Stimulated activated CD8-positive, alpha-beta memory T cell treated with anti-CD3 and anti-CD28 coated beads, Interleukin-4, amount 100 ng/mL, for 1 hour (primary cell): ENCODE data around the gene CYP46A1.

Source experiments
- DNase-seq, 2 donors: peaks; one replicate each; pipeline ENCODE4 v3.0.0-alpha.2; 2020; ENCODE audit warnings: low read depth in 2 of 2, low spot score in 1 of 2

CYP46A1 gene

DNA sequence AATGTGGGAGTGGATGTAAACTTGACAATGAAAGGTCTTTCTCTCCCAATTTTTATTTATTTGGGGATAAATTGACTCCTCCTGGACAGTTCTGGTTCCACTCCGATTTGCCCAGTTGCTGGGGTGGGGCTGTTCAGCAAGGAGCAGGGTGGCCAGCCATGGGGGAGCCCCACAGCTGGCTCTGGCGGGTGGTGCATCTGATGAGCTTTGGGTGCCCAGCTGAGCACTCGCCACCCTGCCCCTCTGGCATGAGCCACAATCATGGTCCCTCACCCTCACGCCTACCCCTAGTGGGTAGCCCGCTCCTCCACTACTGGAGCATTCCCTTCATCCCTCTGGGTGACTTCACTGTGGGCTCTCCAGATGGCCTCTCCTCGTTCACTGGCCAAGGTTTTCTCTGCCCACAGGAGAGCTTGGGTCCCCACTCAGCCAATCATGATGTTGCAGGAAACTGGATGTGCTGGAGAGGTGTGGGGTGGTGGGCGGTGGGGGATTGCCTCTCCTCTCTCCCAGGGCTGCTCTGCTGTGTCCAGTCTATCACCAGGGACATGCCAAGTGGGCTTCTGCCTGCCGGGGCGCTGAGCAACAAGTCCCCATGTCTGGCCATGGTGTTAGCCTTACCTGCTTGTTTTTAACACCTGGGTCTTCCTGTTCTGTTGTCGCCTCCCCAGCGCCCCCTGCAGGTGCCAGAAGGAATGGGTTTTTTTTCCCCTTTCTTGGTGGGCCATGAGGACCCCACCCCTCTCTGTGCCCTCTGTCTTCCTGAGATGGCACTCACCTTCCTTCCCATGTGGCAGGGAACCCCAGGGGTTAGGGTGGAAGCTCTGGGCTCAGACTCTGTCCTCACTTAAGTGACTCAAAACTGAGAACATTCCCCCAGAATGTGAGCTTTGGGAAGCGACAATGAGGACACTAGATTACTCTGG lies 3.4 kb downstream of the CYP46A1 start:
- no peak for DNase-seq

GRCh38 chr14:99688210-99688581 lies 4.1 kb downstream of the CYP46A1 start:
- DNase-seq = no peak

DNA sequence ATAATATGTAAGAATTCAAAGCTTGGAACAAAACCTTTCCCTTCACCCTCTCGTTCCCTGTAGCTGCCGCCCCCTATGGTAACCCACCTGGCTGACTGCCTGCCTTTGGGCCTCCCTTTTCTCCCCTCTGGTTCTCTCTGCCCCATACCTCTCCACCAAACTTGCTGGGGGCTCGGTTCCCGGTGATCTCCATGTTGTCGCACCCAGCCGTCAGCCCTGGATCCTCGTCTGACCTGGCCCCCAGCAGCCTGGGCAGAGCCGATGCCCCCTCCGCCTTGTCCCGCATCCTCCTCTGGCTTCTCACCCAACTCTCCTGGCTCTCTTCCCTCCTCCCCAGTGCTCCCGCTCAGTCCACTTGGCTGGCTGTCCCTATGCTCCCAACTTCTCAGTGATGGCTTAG lies 4.5 kb downstream of the CYP46A1 start:
- DNase-seq = no peak

DNA sequence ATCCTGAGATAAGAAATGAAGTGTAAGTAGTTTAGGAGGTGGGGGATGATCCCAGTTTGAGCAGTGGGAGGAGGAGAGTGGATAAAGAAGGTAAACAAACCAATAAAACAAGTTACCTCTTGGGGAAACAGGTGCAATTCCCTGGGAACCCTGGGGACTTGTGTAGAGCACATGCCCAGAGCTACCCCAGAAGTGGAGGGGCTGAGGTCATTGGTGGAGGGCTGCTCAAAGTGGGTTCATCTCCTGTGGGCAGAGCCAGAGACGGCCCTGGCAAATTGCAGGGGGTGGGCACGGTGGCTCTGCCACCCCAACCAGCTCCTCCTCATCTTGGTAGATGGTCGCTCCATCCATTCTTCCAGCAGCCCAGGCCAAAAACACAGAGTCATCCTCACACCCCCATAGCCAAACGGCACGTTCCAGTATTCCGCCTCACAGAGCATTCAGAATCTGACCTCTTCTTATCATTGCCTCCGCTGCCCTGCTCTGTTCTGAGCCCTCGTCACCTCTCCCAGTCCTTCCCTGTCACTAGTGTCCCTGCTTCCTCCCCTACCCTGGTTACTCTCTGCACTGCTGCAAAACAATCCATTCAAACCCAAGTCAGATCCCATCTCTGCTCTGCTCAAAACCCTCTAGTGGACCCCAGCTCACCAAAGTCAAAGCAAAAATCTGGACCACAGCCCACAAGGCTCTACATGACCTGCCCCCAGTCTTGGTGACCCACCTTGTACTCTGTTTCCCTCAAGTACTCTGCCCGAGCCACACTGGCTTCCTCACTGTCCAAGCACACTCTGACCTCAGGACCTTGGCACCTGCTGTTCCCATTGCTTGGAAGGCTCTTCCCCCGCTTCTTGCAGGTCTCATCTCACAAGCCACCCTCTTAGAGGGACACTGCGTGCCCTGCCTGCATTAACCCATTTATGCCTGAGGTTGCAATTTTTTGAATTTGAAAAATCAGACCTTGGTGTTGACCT lies 5.5 kb downstream of the CYP46A1 start:
- DNase-seq = no peak

DNA sequence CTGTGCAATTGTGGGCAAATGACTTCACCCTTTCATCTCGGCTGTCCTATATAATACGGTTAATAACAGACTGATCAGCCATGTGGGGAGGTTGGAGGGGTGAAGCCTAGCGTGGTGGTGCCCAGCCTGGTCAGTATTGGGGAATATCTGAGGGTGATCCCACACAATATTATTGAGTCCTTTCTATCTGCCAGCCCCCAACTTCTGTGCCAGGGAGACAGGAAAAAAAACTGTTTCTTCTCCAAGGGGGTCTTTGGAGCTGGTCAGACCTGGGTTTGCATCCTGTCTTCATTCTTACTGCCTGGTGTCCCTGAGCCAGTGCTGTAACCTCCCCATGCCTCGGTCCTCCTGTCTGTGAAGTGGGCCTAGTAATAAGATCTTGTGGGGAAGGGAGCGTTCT lies 6.5 kb downstream of the CYP46A1 start:
- no peak for DNase-seq

DNA sequence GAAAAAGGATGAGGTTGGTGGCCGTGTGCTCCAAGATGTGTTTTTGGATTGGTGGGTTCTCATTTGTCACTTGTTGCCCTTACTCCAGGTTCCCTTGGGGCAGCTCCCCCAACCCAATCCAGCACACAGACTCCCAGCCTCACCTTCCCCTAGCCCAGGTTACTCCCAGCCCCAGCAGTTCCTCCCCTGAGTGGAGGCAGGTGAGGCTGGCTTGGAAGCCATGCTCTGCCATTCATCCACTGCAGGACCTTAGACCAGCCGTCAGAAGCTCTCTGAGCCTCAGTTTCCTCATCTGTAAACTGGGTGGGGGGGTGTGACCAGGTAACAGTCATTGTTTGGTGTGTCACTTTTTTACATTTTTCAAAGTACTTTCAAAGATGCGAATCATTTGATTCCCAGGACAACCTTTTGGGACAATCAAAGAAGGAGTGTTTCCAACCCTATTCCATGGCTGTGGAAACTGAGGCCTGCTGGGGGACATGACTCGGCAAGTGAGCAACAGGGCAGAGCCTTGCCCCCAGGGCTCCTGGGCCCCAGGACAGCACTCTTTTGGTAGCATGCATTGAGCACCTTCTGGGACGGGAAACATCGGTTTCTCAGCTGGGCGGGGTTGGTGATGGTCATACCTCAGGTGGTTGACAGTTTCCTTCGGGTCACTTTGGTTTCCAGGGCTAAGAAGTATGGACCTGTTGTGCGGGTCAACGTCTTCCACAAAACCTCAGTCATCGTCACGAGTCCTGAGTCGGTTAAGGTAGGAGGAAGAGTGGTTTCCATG lies 7.2 kb downstream of the CYP46A1 start:
- DNase-seq = no peak

DNA sequence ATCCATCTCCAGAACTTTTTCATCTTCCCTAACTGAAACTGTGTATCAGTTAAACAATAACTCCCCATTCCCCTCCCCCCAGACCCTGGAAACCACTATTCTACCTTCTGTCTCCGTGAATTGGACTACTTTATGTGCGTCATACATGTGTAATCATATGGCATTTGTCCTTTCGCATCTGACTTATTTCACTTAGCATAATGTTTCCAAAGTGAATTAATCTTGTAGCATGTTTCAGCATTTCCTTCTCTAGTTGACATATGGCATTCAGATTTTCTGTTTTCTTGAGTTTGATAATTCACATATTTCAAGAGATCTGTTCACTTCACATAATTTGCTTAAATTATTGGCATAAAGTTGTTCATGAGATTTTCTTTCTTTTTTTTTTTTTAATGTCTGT lies 9.8 kb downstream of the CYP46A1 start:
- no peak for DNase-seq

DNA sequence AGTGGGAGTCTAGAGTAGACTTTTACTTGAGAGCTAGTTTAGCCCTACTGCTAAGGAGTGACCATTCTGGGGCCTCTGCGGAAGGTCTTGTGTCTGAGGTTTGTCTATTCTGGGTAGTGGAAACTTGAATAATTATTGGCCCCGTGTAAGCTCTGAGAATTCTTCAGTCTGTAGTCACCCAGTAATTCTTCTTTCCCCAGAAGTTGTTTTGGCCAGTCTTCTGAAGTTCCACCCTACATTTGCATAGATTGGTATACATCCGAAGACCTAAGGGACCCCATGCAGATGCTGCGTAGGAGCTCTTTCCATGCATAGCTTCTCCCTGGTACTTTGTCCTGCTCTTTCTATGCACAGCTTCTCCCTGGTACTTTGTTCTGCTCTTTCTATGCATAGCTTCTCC lies 12.8 kb downstream of the CYP46A1 start:
- DNase-seq = no peak

- DNase-seq = no peak
Measured at GRCh38 chr14:99698236-99698635, 14.1 kb downstream of the CYP46A1 start.

- no peak for DNase-seq
Measured at GRCh38 chr14:99698642-99699041, 14.5 kb downstream of the CYP46A1 start.

GRCh38 chr14:99699085-99699760 lies 15.1 kb downstream of the CYP46A1 start:
- DNase-seq = no peak

GRCh38 chr14:99699861-99700260 lies 15.8 kb downstream of the CYP46A1 start:
- DNase-seq = no peak

- DNase-seq = no peak
Measured at GRCh38 chr14:99700379-99700778, 16.3 kb downstream of the CYP46A1 start.

- no peak for DNase-seq
Measured at GRCh38 chr14:99701260-99701659, 17.2 kb downstream of the CYP46A1 start.

- no peak for DNase-seq
Measured at GRCh38 chr14:99702115-99702514, 18.0 kb downstream of the CYP46A1 start.

GRCh38 chr14:99703381-99703780 lies 19.3 kb downstream of the CYP46A1 start:
- no peak for DNase-seq

DNA sequence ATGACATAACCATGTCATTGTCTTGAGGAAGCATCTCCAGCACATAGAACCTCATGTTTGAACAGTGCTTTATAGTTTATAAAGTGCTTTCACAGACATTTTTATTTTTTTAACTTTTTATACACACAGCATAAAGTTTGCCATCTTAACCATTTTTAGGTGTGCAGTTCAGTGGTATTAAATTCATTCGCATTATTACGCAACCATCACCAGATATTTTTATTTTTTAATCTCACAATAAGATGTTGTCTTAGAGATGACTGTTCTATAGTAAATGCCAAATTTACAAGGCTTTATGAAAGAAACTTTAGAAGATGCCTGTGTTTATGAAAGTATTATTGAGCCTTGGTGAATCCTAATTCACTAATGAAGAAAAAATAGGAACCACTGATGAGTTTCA lies 19.9 kb downstream of the CYP46A1 start:
- DNase-seq = no peak

DNA sequence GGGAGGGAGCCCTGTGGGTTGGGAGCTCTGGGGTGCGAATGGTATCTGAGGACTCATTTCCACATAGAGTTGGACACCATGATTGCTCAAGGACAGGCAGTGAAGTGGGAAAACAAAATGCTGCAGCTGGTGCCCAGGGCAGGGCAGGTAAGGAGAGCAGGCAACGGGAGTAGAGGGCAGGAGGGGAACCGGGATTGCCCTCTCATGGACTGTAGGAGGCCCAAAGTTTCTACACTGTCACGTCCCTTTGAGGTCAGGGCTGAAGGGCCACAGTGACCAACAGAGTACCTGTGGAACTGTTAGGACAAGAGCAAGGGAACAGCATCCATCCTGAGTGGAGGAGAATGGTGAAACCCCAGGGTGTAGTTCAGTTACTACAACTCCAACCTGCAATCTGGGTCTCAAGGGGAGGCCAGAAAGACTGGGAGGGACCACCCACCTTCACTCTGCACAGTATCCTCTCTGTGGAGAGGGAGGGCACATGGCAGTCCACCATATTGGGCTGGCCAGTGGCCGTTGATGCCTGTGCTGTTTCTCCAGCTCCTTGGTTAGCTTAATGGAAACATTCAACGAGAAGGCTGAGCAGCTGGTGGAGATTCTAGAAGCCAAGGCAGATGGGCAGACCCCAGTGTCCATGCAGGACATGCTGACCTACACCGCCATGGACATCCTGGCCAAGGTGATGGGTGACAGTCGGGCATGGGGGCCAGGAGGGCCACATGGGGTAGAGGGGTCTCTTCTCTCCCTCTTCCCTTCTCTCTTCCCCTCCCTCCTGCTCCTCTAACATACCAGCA lies 22.2 kb downstream of the CYP46A1 start:
- DNase-seq = no peak

GRCh38 chr14:99707420-99707819 lies 23.3 kb downstream of the CYP46A1 start:
- DNase-seq = no peak

DNA sequence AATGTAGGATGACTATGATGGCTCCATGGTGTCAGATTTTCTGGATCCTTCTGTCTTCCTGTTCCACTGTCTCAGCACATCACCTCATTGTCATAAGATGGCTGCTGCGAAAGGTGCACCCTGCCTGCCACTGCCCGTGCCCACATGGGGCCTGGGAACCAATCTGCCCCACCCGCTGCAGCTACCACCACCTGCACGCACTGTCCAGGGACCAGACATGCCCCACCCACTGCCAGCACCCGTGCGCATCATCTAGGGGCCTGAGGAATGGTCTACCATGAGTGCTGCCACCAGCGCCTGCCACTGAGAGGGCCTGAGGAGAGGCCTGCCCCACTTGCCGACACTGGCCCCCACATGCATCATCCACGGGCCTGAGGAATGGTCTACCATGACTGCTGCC lies 23.8 kb downstream of the CYP46A1 start:
- DNase-seq = no peak
